Mesenchymal stem cell (in vitro differentiated cells and primary cell): ENCODE results near the gene GNL1.
"Not testable (repeated sequence)": the region's sequence is repeated elsewhere in the genome, so short reads cannot be mapped to it uniquely, and the experiment has no call there.

Experiments used
- DNase-seq: peaks from one replicate; pipeline ENCODE4 v3.0.0-alpha.2; 2013
- H2AFZ ChIP-seq: one replicate; pipeline ENCODE4 v1.6.1; 2013; ENCODE audit warnings: low read depth, mild to moderate bottlenecking, control low read depth, inconsistent platforms, low read length, moderate library complexity
- H2AK5ac ChIP-seq: 2 replicates; pipeline ENCODE4 v1.6.1; 2013; ENCODE audit warnings: low read length, moderate library complexity, mild to moderate bottlenecking, inconsistent platforms; ENCODE audit not compliant: severe bottlenecking
- H2BK120ac ChIP-seq: one replicate; pipeline ENCODE4 v1.6.1; 2013; ENCODE audit warnings: low read depth, mild to moderate bottlenecking, inconsistent platforms, low read length, moderate library complexity
- H2BK12ac ChIP-seq, 2 experiments: one replicate each; pipeline ENCODE4 v1.6.1; 2013; ENCODE audit warnings: inconsistent platforms in 2 of 2, low read length in 2 of 2, mild to moderate bottlenecking in 2 of 2, moderate library complexity in 2 of 2, control low read depth in 1 of 2
- H2BK15ac ChIP-seq: one replicate; pipeline ENCODE4 v1.6.1; 2013; ENCODE audit warnings: mild to moderate bottlenecking, low read depth, inconsistent platforms; ENCODE audit not compliant: poor library complexity, severe bottlenecking
- H2BK5ac ChIP-seq: 2 replicates; pipeline ENCODE4 v1.6.1; 2013; ENCODE audit warnings: low read depth, mild to moderate bottlenecking, low read length, control low read depth, inconsistent platforms; ENCODE audit not compliant: poor library complexity, severe bottlenecking
- H3K14ac ChIP-seq, 2 experiments: one replicate each; pipeline ENCODE4 v1.6.1; 2013; ENCODE audit warnings: inconsistent platforms in 2 of 2, low read length in 2 of 2, control low read depth in 1 of 2, mild to moderate bottlenecking in 1 of 2, moderate library complexity in 1 of 2
- H3K18ac ChIP-seq, 2 experiments: one replicate each; pipeline ENCODE4 v1.6.1; 2013; ENCODE audit warnings: inconsistent platforms in 2 of 2, low read length in 2 of 2, control low read depth in 1 of 2, low read depth in 1 of 2, mild to moderate bottlenecking in 1 of 2
- H3K23ac ChIP-seq, 2 experiments: one replicate each; pipeline ENCODE4 v1.6.1; 2013; ENCODE audit warnings: inconsistent platforms in 2 of 2, low read length in 2 of 2, mild to moderate bottlenecking in 2 of 2, moderate library complexity in 2 of 2, control low read depth in 1 of 2
- H3K27ac ChIP-seq: 2 replicates; pipeline ENCODE4 v1.5.1; 2013; ENCODE audit warnings: mild to moderate bottlenecking, moderate library complexity, low read length, control low read depth, inconsistent platforms; ENCODE audit not compliant: poor library complexity, severe bottlenecking
- H3K27me3 ChIP-seq, 2 experiments: 2 replicates each; pipeline versions ENCODE4 v1.6.1 to v1.7.0; 2013; ENCODE audit warnings: low read length in 2 of 2, mild to moderate bottlenecking in 2 of 2, moderate library complexity in 2 of 2, control low read depth in 1 of 2, inconsistent platforms in 1 of 2; ENCODE audit not compliant: control insufficient read depth in 1 of 2, insufficient read depth in 1 of 2
- H3K36me3 ChIP-seq, 2 experiments: 2 replicates each; pipeline versions ENCODE4 v1.6.1 to v1.7.0; 2013; ENCODE audit warnings: low read length in 2 of 2, control low read depth in 1 of 2, inconsistent platforms in 1 of 2, low read depth in 1 of 2, mild to moderate bottlenecking in 1 of 2; ENCODE audit not compliant: insufficient read depth in 2 of 2, control insufficient read depth in 1 of 2
- H3K4ac ChIP-seq, 2 experiments: one replicate each; pipeline ENCODE4 v1.6.1; 2013; ENCODE audit warnings: inconsistent platforms in 2 of 2, low read length in 2 of 2, mild to moderate bottlenecking in 2 of 2, moderate library complexity in 2 of 2, control low read depth in 1 of 2, low read depth in 1 of 2
- H3K4me1 ChIP-seq: 2 replicates; pipeline ENCODE4 v1.6.1; 2013; ENCODE audit warnings: low read depth, low read length, control low read depth; ENCODE audit not compliant: control insufficient read depth, insufficient read depth
- H3K4me2 ChIP-seq: 2 replicates; pipeline ENCODE4 v1.6.1; 2013; ENCODE audit warnings: low read length, mild to moderate bottlenecking, inconsistent platforms; ENCODE audit not compliant: poor library complexity, severe bottlenecking
- H3K4me3 ChIP-seq, 2 experiments: 2 replicates each; pipeline versions ENCODE4 v1.5.1 to v1.7.0; 2013; ENCODE audit warnings: low read length in 2 of 2, mild to moderate bottlenecking in 2 of 2, control low read depth in 1 of 2, low read depth in 1 of 2; ENCODE audit not compliant: insufficient read depth in 1 of 2
- H3K79me1 ChIP-seq: replicated peaks from 2 replicates; pipeline ENCODE4 v1.6.1; 2013; ENCODE audit warnings: mild to moderate bottlenecking, control low read depth, low read length, inconsistent platforms; ENCODE audit not compliant: poor library complexity, severe bottlenecking
- H3K9ac ChIP-seq: 2 replicates; pipeline ENCODE4 v1.7.0; 2013; ENCODE audit warnings: mild to moderate bottlenecking, low read length, moderate library complexity
- H3K9me3 ChIP-seq: 2 replicates; pipeline ENCODE4 v1.7.0; 2013; ENCODE audit warnings: mild to moderate bottlenecking, low read length; ENCODE audit not compliant: control insufficient read depth
- H4K8ac ChIP-seq: one replicate; pipeline ENCODE4 v1.6.1; 2013; ENCODE audit warnings: inconsistent platforms, mild to moderate bottlenecking, low read length, moderate library complexity
- H4K91ac ChIP-seq: one replicate; pipeline ENCODE4 v1.6.1; 2013; ENCODE audit warnings: mild to moderate bottlenecking, low read length, inconsistent platforms
- WGBS: methylation state at CpG from one replicate; pipeline ENCODE4 v1.1.7; 2013; ENCODE audit warnings: mixed read lengths; 5-methylcytosine and 5-hydroxymethylcytosine counted together

The GNL1 gene

DNA sequence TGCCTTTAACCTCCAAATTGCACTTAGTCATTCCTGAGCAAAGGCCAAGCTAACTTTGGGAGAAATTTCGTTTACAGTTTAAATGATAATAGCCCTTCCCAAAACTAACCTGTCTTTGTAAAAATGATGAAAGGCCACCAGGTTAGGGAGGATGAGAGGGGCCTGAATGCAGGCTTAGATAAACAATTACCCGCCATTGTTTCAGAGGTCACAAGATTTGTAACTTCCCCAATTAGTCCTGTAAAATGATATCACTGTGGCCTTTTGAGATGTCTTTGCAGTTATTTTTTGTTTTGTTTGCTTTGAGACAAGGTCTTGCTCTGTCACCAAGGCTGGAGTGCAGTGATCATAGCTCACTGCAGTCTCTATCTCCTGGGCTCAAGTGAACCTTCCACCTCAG, 26.3 kb downstream of the GNL1 start:
- Histone ChIP-seq H2AK5ac (no peak overlapping the region), H3K4me2 (no peak overlapping the region), H3K14ac (no peak overlapping the region), H3K9me3 (no peaks in the 10 kb centered on the region), H3K27ac (no peak overlapping the region), H2BK5ac (no peak overlapping the region), H3K23ac (no peak overlapping the region), H3K4me3 (no peak overlapping the region), H4K91ac (no peak overlapping the region), H3K4me1 (peaks cover 5% of the 10 kb centered on the region), H3K36me3 (no peaks in the 10 kb centered on the region), H3K79me1 (no peaks in the 10 kb centered on the region), H3K27me3 (no peaks in the 10 kb centered on the region), H3K4ac (no peak overlapping the region), H3K9ac (no peak overlapping the region), H2BK12ac (no peak overlapping the region), H2BK15ac (no peak overlapping the region), H2AFZ (no peak overlapping the region), H2BK120ac (no peak overlapping the region), H4K8ac (no peak overlapping the region), H3K18ac (no peak overlapping the region)
- no peak for DNase-seq
- 100% methylated on average over 1 of the region's 2 CpGs for WGBS

DNA sequence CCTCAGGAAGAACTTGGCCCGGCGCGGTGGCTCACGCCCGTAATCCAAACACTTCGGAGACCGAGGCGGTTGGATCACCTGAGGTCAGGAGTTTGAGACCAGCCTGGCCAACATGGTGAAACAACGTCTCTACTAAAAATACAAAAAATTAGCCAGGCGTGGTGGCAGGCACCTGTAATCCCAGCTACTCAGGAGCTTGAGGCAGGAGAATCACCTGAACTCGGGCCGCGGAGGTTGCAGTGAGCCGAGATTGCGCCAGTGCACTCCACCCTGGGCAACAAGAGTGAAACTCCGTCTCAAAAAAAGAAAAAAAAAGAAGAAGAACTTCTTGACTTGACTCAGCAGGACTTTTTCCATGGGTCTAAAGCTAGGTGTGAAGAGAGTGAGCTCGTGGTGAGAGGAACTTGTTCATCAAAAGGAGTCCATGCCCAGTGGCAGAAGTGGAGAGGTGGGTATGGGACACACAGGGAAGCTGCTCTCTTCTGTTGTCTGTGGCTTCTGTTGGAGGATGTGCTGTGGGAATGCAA, 26.9 kb downstream of the GNL1 start:
- H3K18ac ChIP-seq, H4K8ac ChIP-seq, H2BK120ac ChIP-seq: not testable (repeated sequence)

DNA sequence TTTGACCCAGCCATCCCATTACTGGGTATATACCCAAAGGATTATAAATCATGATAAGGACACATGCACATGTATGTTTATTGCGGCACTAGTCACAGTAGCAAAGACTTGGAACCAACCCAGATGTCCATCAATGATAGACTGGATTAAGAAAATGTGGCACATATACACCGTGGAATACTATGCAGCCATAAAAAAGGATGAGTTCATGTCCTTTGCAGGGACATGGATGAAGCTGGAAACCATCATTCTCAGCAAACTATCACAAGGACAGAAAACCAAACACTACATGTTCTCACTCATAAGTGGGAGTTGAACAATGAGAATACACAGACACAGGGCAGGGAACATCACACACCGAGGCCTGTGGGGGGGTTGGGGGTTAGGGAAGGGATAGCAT, 29.8 kb downstream of the GNL1 start:
- H2BK5ac ChIP-seq, H2BK15ac ChIP-seq, H3K27ac ChIP-seq, H3K14ac ChIP-seq, H3K4me2 ChIP-seq, H2BK120ac ChIP-seq, H3K18ac ChIP-seq, H2AFZ ChIP-seq, H3K27me3 ChIP-seq, H3K9me3 ChIP-seq, H3K4ac ChIP-seq, DNase-seq, H3K9ac ChIP-seq, H2AK5ac ChIP-seq, H4K91ac ChIP-seq, H3K36me3 ChIP-seq, H3K23ac ChIP-seq, H2BK12ac ChIP-seq, H3K79me1 ChIP-seq, H3K4me3 ChIP-seq, H4K8ac ChIP-seq, H3K4me1 ChIP-seq: not testable (repeated sequence)
- WGBS = 94% methylated on average over 2 of the region's 3 CpGs

More for the DNA sequence above, 26.9 kb downstream of the GNL1 start:
- not testable (repeated sequence) for H2BK15ac ChIP-seq, H2BK12ac ChIP-seq, H3K79me1 ChIP-seq, H3K9me3 ChIP-seq, H3K4ac ChIP-seq, H3K27me3 ChIP-seq, H3K23ac ChIP-seq, H3K9ac ChIP-seq, H3K4me3 ChIP-seq, DNase-seq, H4K91ac ChIP-seq, H2AK5ac ChIP-seq, H3K4me1 ChIP-seq, H3K14ac ChIP-seq, H3K27ac ChIP-seq, H3K4me2 ChIP-seq, H2AFZ ChIP-seq, H3K36me3 ChIP-seq, H2BK5ac ChIP-seq
- WGBS = 92% methylated on average over 17 of the region's 17 CpGs

DNA sequence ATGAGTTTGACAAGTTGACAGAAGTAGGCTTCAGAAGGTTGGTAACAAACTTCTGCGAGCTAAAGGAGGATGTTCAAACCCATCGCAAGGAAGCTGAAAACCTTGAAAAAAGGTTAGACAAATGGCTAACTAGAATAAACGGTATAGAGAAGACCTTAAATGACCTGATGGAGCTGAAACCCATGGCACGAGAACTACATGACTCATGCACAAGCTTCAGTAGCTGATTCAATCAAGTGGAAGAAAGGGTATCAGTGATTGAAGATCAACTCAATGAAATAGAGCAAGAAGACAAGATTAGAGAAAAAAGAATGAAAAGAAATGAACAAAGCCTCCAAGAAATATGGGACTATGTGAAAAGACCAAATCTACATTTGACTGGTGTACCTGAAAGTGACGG, 34.3 kb downstream of the GNL1 start:
- not testable (repeated sequence) for DNase-seq, H3K18ac ChIP-seq, H4K8ac ChIP-seq, H2BK5ac ChIP-seq, H3K79me1 ChIP-seq, H3K27ac ChIP-seq, H3K9me3 ChIP-seq, H3K4me2 ChIP-seq, H3K4me1 ChIP-seq, H3K36me3 ChIP-seq, H2BK12ac ChIP-seq, H4K91ac ChIP-seq, H3K27me3 ChIP-seq, H3K4me3 ChIP-seq, H3K23ac ChIP-seq, H2AFZ ChIP-seq, H3K4ac ChIP-seq, H3K14ac ChIP-seq, H2AK5ac ChIP-seq, H2BK120ac ChIP-seq, H3K9ac ChIP-seq, H2BK15ac ChIP-seq
- 83% methylated on average over 5 of the region's 5 CpGs for WGBS
